GM12891 (cell line): Measurements from ENCODE around the gene SHISA4.

Source experiments
- POLR2A ChIP-seq: IDR thresholded peaks from 2 replicates; pipeline ENCODE4 v1.6.1; 2011; ENCODE audit warnings: low read depth, low read length, control low read depth
- POLR2AphosphoS5 ChIP-seq: IDR thresholded peaks from 2 replicates; pipeline ENCODE4 v1.6.1; 2011; ENCODE audit warnings: low read depth, low read length, control low read depth
- SPI1 ChIP-seq: IDR thresholded peaks from 2 replicates; pipeline ENCODE4 v1.6.1; 2011; ENCODE audit warnings: low read depth, low read length, control low read depth
- TAF1 ChIP-seq: IDR thresholded peaks from 2 replicates; pipeline ENCODE4 v1.6.1; 2011; ENCODE audit warnings: low read depth, low read length, control low read depth

- TF ChIP-seq POLR2AphosphoS5 (no peak), POLR2A (no peak), TAF1 (no peak), SPI1 (no peak)
These were observed 3.1 kb upstream of the SHISA4 start for GRCh38 chr1:201885531-201886075.
